H9 (cell line): ENCODE results near the gene CDR2. TPM values are rescaled to one million over a fixed set of nuclear protein-coding genes. Genes with fewer than 3 reads are reported as not detected.

Experiments used
- DNase-seq: peaks from one replicate; pipeline ENCODE4 v3.0.0-alpha.2; 2017
- H2AFZ ChIP-seq: one replicate; pipeline ENCODE4 v1.6.1; 2013; ENCODE audit warnings: mild to moderate bottlenecking, low read length, control low read depth, moderate library complexity
- H2AK5ac ChIP-seq: 2 replicates; pipeline ENCODE4 v1.6.1; 2013; ENCODE audit warnings: low read length, control low read depth, mixed read lengths; ENCODE audit not compliant: insufficient read length
- H2BK120ac ChIP-seq: one replicate; pipeline ENCODE4 v1.6.1; 2013; ENCODE audit warnings: low read depth, mild to moderate bottlenecking, low read length, control low read depth, inconsistent platforms; ENCODE audit not compliant: poor library complexity, severe bottlenecking
- H2BK12ac ChIP-seq: 2 replicates; pipeline ENCODE4 v1.6.1; 2013; ENCODE audit warnings: low read length, control low read depth, mixed read lengths, low read depth; ENCODE audit not compliant: insufficient read length
- H2BK15ac ChIP-seq: 2 replicates; pipeline ENCODE4 v1.6.1; 2013; ENCODE audit warnings: low read depth, low read length, control low read depth
- H2BK20ac ChIP-seq: one replicate; pipeline ENCODE4 v1.6.1; 2013; ENCODE audit warnings: low read depth, mild to moderate bottlenecking, low read length, control low read depth, inconsistent platforms; ENCODE audit not compliant: poor library complexity, severe bottlenecking
- H2BK5ac ChIP-seq: 2 replicates; pipeline ENCODE4 v1.6.1; 2013; ENCODE audit warnings: low read length, control low read depth, mixed read lengths; ENCODE audit not compliant: insufficient read length
- H3K14ac ChIP-seq: 2 replicates; pipeline ENCODE4 v1.6.1; 2013; ENCODE audit warnings: low read length, control low read depth; ENCODE audit not compliant: insufficient read depth
- H3K18ac ChIP-seq: 2 replicates; pipeline ENCODE4 v1.6.1; 2013; ENCODE audit warnings: low read depth, mild to moderate bottlenecking, mixed read lengths, low read length, control low read depth; ENCODE audit not compliant: insufficient read length
- H3K23ac ChIP-seq: 2 replicates; pipeline ENCODE4 v1.6.1; 2013; ENCODE audit warnings: low read length, control low read depth, mixed read lengths, low read depth; ENCODE audit not compliant: insufficient read length
- H3K23me2 ChIP-seq: 2 replicates; pipeline ENCODE4 v1.6.1; 2013; ENCODE audit warnings: low read depth, mild to moderate bottlenecking, mixed read lengths, low read length, control low read depth; ENCODE audit not compliant: insufficient read length, poor library complexity, severe bottlenecking
- H3K27ac ChIP-seq: 2 replicates; pipeline ENCODE4 v1.5.1; 2013; ENCODE audit warnings: low read length, control low read depth, mixed read lengths, low read depth; ENCODE audit not compliant: insufficient read length
- H3K27me3 ChIP-seq: 2 replicates; pipeline ENCODE4 v1.6.1; 2013; ENCODE audit warnings: low read length, control low read depth, inconsistent platforms; ENCODE audit not compliant: insufficient read depth
- H3K4ac ChIP-seq: 2 replicates; pipeline ENCODE4 v1.6.1; 2013; ENCODE audit warnings: low read depth, mild to moderate bottlenecking, control low read depth, inconsistent platforms, low read length, moderate library complexity
- H3K4me1 ChIP-seq: 2 replicates; pipeline ENCODE4 v1.6.1; 2013; ENCODE audit warnings: low read length, control low read depth, inconsistent platforms; ENCODE audit not compliant: insufficient read depth
- H3K4me2 ChIP-seq: 2 replicates; pipeline ENCODE4 v1.6.1; 2013; ENCODE audit warnings: low read length, control low read depth, mixed read lengths; ENCODE audit not compliant: insufficient read length, insufficient read depth
- H3K56ac ChIP-seq: 2 replicates; pipeline ENCODE4 v1.6.1; 2013; ENCODE audit warnings: low read depth, mild to moderate bottlenecking, mixed read lengths, low read length, control low read depth; ENCODE audit not compliant: insufficient read length
- H3K79me1 ChIP-seq: 2 replicates; pipeline ENCODE4 v1.6.1; 2013; ENCODE audit warnings: low read depth, mild to moderate bottlenecking, moderate library complexity, low read length, control low read depth, inconsistent platforms; ENCODE audit not compliant: insufficient read depth, poor library complexity, severe bottlenecking
- H3K79me2 ChIP-seq: 2 replicates; pipeline ENCODE4 v1.6.1; 2013; ENCODE audit warnings: low read length, control low read depth, inconsistent platforms; ENCODE audit not compliant: insufficient read depth
- H3K9ac ChIP-seq: 2 replicates; pipeline ENCODE4 v1.6.1; 2013; ENCODE audit warnings: low read length, control low read depth, mixed read lengths; ENCODE audit not compliant: insufficient read length; ENCODE audit errors: extremely low read depth
- H3K9me3 ChIP-seq: one replicate; pipeline ENCODE4 v1.6.1; 2013; ENCODE audit warnings: low read depth, low read length, inconsistent platforms; ENCODE audit not compliant: control insufficient read depth
- H3T11ph ChIP-seq: one replicate; pipeline ENCODE4 v1.6.1; 2013; ENCODE audit warnings: mild to moderate bottlenecking, low read length, control low read depth, inconsistent platforms
- H4K20me1 ChIP-seq: one replicate; pipeline ENCODE4 v1.6.1; 2013; ENCODE audit not compliant: control insufficient read depth, insufficient read length, insufficient read depth
- H4K5ac ChIP-seq: 2 replicates; pipeline ENCODE4 v1.6.1; 2013; ENCODE audit warnings: low read depth, mild to moderate bottlenecking, mixed read lengths, low read length, control low read depth; ENCODE audit not compliant: insufficient read length
- H4K8ac ChIP-seq: replicated peaks from 2 replicates; pipeline ENCODE4 v1.6.1; 2013; ENCODE audit warnings: low read length, control low read depth, mixed read lengths, low read depth; ENCODE audit not compliant: insufficient read length
- H4K91ac ChIP-seq: 2 replicates; pipeline ENCODE4 v1.6.1; 2013; ENCODE audit warnings: low read depth, mild to moderate bottlenecking, moderate library complexity, mixed read lengths, low read length, control low read depth; ENCODE audit not compliant: insufficient read length
- H3K27ac Mint-ChIP-seq, 3 experiments: 2 replicates in 2 of 3; 3 replicates in 1 of 3; pipeline ENCODE4 v1.8.0; 2020 to 2021; ENCODE audit warnings: mixed read lengths in 3 of 3, mild to moderate bottlenecking in 1 of 3, moderate library complexity in 1 of 3
- H3K27me3 Mint-ChIP-seq: 2 replicates; pipeline ENCODE4 v1.8.0; 2021; ENCODE audit warnings: low read depth, mild to moderate bottlenecking, moderate library complexity, mixed read lengths
- H3K36me3 Mint-ChIP-seq, 3 experiments: 2 replicates in 2 of 3; 3 replicates in 1 of 3; pipeline ENCODE4 v1.8.0; 2020 to 2021; ENCODE audit warnings: low read depth in 3 of 3, mixed read lengths in 3 of 3; ENCODE audit not compliant: insufficient read depth in 1 of 3
- H3K4me1 Mint-ChIP-seq, 2 experiments: 2 replicates each; pipeline ENCODE4 v1.8.0; 2020; ENCODE audit warnings: mixed read lengths in 2 of 2
- H3K4me3 Mint-ChIP-seq, 2 experiments: 2 replicates in 1 of 2; 3 replicates in 1 of 2; pipeline ENCODE4 v1.8.0; 2020 to 2021; ENCODE audit warnings: mild to moderate bottlenecking in 2 of 2, mixed read lengths in 2 of 2, moderate library complexity in 1 of 2
- H3K9me3 Mint-ChIP-seq, 2 experiments: 2 replicates in 1 of 2; 3 replicates in 1 of 2; pipeline ENCODE4 v1.8.0; 2020; ENCODE audit warnings: mild to moderate bottlenecking in 2 of 2, mixed read lengths in 2 of 2, moderate library complexity in 1 of 2
- CTCF ChIP-seq: fragments of 200-600 bp; sonication (generic); conservative IDR thresholded peaks from 3 replicates; pipeline ENCODE4 v1.8.0; 2021; ENCODE audit warnings: antibody characterized with exemption, mild to moderate bottlenecking
- WGBS: extraction: QIAGEN DNeasy Blood & Tissue Kit; methylation state at CpG from one replicate; pipeline ENCODE4 v1.1.7; 2013; ENCODE audit warnings: missing lambda C conversion rate, low lambda C conversion rate, mixed read lengths; ENCODE audit not compliant: insufficient read length; ENCODE audit errors: extremely low coverage; 5-methylcytosine and 5-hydroxymethylcytosine counted together
- total RNA-seq: library from RNA; stranded (reverse); gene quantifications from 2 replicates; pipeline ENCODE4 v1.2.1, GENCODE V29; 2021

CDR2 gene
- total RNA-seq, 1 experiment from 2014 or later = 33.4 TPM

DNA sequence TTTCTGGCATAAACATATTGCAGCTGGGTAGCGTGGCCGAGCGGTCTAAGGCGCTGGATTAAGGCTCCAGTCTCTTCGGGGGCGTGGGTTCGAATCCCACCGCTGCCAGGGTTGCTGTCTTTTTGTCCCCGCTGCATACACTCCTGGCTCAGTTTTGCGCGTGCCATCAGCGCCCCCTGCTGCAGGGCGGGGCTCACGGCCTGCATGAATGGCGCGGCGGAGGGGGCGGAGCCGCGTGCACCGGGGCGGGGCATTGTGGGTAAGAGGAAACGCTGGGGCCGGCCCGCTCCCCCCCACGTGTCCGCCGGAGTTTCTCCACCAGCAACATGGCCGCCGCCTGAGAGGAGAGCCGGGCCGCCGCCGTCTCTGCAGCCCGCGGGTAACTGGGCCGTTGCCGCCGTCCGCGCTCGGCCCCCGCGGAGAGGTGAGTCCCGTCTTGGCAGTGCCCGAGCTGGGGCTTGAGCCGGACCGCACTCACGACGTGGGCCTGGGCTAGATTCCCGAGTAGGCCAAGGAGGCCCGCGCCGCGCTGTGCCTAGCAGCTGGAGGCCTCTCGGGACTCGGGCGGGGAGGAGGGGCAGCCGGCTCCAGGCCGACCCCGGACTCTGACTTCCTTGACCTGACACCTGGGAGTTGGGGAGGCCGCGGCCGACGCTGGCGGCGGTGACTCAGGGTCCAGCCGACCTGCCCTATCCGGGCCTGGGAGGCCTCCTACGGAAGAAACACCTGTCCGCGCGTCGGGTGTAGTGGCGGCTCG, 77.1 kb downstream of the CDR2 start, which contains the start of gene POLR3E:
TSS of gene POLR3E (plus strand) at position 296 of the 757 bp plus-strand sequence. CDS start 5,560 bp downstream, outside the sequence.
- Histone ChIP-seq H3K4me2 (peak within 1 kb of the TSS; percentile 96), H2BK20ac (no peak within 1 kb of the TSS), H3K4me1 (no peaks in the 10 kb centered on the region), H2BK120ac (no peak within 1 kb of the TSS), H4K8ac (no peak within 1 kb of the TSS), H3T11ph (no peak within 1 kb of the TSS), H4K5ac (no peak within 1 kb of the TSS), H2BK15ac (no peak within 1 kb of the TSS), H3K14ac (peak within 1 kb of the TSS; percentile 86; the same call in 1 of the 2 replicates), H3K79me1 (peaks cover 3% of the 10 kb centered on the region), H3K23me2 (peaks cover 5% of the 10 kb centered on the region), H2AK5ac (no peak within 1 kb of the TSS), H4K91ac (no peak within 1 kb of the TSS), H3K9me3 (no peaks in the 10 kb centered on the region), H2BK12ac (no peak within 1 kb of the TSS), H2BK5ac (no peak within 1 kb of the TSS), H3K18ac (peak within 1 kb of the TSS; percentile 65), H4K20me1 (no peaks in the 10 kb centered on the region), H3K27ac (no peak within 1 kb of the TSS), H3K4ac (no peak within 1 kb of the TSS), H3K27me3 (no peaks in the 10 kb centered on the region), H3K79me2 (peaks cover 13% of the 10 kb centered on the region; the same call in 1 of the 2 replicates), H3K9ac (peak within 1 kb of the TSS; percentile 81), H3K56ac (no peak within 1 kb of the TSS), H3K23ac (no peak within 1 kb of the TSS), H2AFZ (peak within 1 kb of the TSS; percentile 97)
- peaks cover 22 to 26% of the 10 kb centered on the region in 2 experiments for H3K4me1 Mint-ChIP-seq
- H3K27me3 Mint-ChIP-seq = peaks cover 2% of the 10 kb centered on the region; the same call in 1 of the 2 replicates
- H3K36me3 Mint-ChIP-seq = peaks cover 11 to 23% (median 12%) of the 10 kb centered on the region in 3 experiments; a peak in 6 of 7 replicates
- H3K4me3 Mint-ChIP-seq = peak within 1 kb of the TSS; percentile 92 to 96
- H3K27ac Mint-ChIP-seq = peak within 1 kb of the TSS; percentile 90 to 96 (median 95); a peak in 6 of 7 replicates
- no peaks in the 10 kb centered on the region for H3K9me3 Mint-ChIP-seq
- WGBS = no CpG with 5 or more reads among the region's 76 CpGs
- peak; percentile 93 for TF ChIP-seq CTCF
- DNase-seq = peak; percentile 98
